Stimulated activated memory B cell treated with anti-CD40 and anti-IgM and Interleukin-4, amounts not matched to agents 10 μg/mL and 1 μg/mL and 100 μg/mL, for 72 hours (primary cell): ENCODE results near the gene VTCN1.
"Not testable (repeated sequence)": the region's sequence is repeated elsewhere in the genome, so short reads cannot be mapped to it uniquely, and the experiment has no call there.

ENCODE experiments used
- ATAC-seq: fragments of 150-1000 bp; cut with Tn5 transposase; 2 replicates; pipeline ENCODE4 v1.10.0; 2021
- H3K27ac Mint-ChIP-seq: one replicate; pipeline ENCODE4 v1.8.0; 2022; ENCODE audit warnings: mild to moderate bottlenecking, mixed read lengths
- H3K27me3 Mint-ChIP-seq: one replicate; pipeline ENCODE4 v1.8.0; 2022; ENCODE audit warnings: mixed read lengths
- H3K36me3 Mint-ChIP-seq: one replicate; pipeline ENCODE4 v1.8.0; 2022; ENCODE audit warnings: mixed read lengths
- H3K4me1 Mint-ChIP-seq: one replicate; pipeline ENCODE4 v1.8.0; 2022; ENCODE audit warnings: mixed read lengths
- H3K4me3 Mint-ChIP-seq: one replicate; pipeline ENCODE4 v1.8.0; 2022; ENCODE audit warnings: mild to moderate bottlenecking, moderate library complexity, mixed read lengths
- H3K9me3 Mint-ChIP-seq: one replicate; pipeline ENCODE4 v1.8.0; 2022; ENCODE audit warnings: mixed read lengths

VTCN1 gene

GRCh38 chr1:117210831-117211261, at the start of gene VTCN1:
Gene VTCN1 (minus strand): TSS chr1:117210927. CDS start chr1:117210855, 72 bp downstream.
- no peak within 1 kb of the TSS for H3K27ac Mint-ChIP-seq

GRCh38 chr1:117258791-117259190, 48.1 kb upstream of the VTCN1 start:
- Mint-ChIP-seq H3K36me3 (no peaks in the 10 kb centered on the region), H3K27ac (no peak overlapping the region), H3K4me1 (no peaks in the 10 kb centered on the region), H3K9me3 (peaks cover 8% of the 10 kb centered on the region), H3K4me3 (no peak overlapping the region), H3K27me3 (peaks cover 20% of the 10 kb centered on the region)
- ATAC-seq: no peak

More at GRCh38 chr1:117210831-117211261, at the start of gene VTCN1:
- ATAC-seq: no peak
- Mint-ChIP-seq H3K36me3 (no peaks in the 10 kb centered on the region), H3K27me3 (peaks cover 32% of the 10 kb centered on the region), H3K4me3 (no peak within 1 kb of the TSS), H3K9me3 (no peaks in the 10 kb centered on the region), H3K4me1 (no peaks in the 10 kb centered on the region)

DNA sequence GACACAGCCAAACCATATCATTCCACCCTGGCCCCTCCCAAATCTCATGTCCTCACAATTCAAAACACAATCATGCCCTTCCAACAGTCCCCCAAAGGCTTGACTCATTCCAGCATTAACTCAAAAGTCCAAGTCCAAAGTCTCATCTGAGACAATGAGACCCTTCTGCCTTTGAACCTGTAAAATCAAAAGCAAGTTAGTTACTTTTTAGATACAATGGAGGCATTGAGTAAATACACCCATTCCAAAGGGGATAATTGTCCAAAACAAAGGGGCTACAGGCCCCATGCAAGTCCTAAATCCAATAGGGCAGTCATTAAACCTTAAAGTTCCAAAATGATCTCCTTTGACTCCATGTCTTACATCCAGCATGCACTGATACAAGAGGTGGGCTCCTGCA, 47.3 kb upstream of the VTCN1 start:
- H3K4me1 Mint-ChIP-seq, H3K36me3 Mint-ChIP-seq, H3K4me3 Mint-ChIP-seq, H3K9me3 Mint-ChIP-seq, ATAC-seq, H3K27ac Mint-ChIP-seq: not testable (repeated sequence)
- H3K27me3 Mint-ChIP-seq: peaks cover 13% of the 10 kb centered on the region

DNA sequence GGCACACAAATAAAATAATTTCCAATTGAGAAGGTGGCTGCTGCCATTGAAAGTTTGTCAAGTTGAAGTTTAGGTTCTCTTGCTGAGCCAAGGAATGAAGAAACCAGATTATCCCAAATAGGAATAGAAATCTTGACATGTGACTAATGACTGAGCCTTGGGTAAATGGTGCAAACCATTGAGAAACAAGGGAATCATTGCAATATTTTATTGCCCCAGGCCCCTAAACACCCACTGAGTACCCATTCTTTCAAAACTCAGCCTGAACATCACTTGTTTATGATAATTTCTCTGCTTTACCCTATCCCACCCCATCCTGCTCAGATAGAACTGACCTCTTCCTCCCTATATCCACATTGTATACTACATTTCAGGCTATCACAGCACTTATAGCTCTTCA, 46.6 kb upstream of the VTCN1 start:
- no peak for ATAC-seq
- H3K4me1 Mint-ChIP-seq: no peaks in the 10 kb centered on the region
- H3K36me3 Mint-ChIP-seq: no peaks in the 10 kb centered on the region
- H3K27ac Mint-ChIP-seq: no peak overlapping the region
- peaks cover 11% of the 10 kb centered on the region for H3K27me3 Mint-ChIP-seq
- no peak overlapping the region for H3K4me3 Mint-ChIP-seq
- H3K9me3 Mint-ChIP-seq: peaks cover 8% of the 10 kb centered on the region

GRCh38 chr1:117250061-117250606, 39.4 kb upstream of the VTCN1 start:
- ATAC-seq: no peak
- no peaks in the 10 kb centered on the region for H3K4me1 Mint-ChIP-seq
- no peaks in the 10 kb centered on the region for H3K36me3 Mint-ChIP-seq
- no peaks in the 10 kb centered on the region for H3K9me3 Mint-ChIP-seq
- H3K4me3 Mint-ChIP-seq: no peak overlapping the region
- H3K27ac Mint-ChIP-seq: no peak overlapping the region
- peaks cover 15% of the 10 kb centered on the region for H3K27me3 Mint-ChIP-seq

DNA sequence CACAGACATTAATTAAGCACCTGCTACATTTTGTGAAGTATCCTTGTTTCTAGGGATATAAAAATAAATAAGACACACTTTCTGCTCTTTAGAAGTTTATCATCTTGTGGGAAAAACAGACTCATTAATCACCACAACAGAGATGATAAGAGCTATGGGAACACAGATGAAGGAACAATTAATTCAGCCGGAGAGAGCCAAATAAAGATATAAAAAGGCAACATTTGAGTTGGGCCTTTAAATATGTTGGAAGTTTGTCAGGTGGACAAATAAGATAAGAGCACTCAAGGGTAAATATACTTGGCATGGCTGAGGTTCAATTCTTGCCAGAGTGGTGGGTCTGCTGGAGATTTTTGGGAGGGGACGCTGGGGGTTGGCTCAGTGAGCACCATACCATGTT, 34.2 kb upstream of the VTCN1 start:
- H3K36me3 Mint-ChIP-seq: no peaks in the 10 kb centered on the region
- no peak for ATAC-seq
- no peak overlapping the region for H3K27ac Mint-ChIP-seq
- peaks cover 46% of the 10 kb centered on the region for H3K27me3 Mint-ChIP-seq
- no peaks in the 10 kb centered on the region for H3K9me3 Mint-ChIP-seq
- no peak overlapping the region for H3K4me3 Mint-ChIP-seq
- H3K4me1 Mint-ChIP-seq: no peaks in the 10 kb centered on the region

- ATAC-seq: no peak
- Mint-ChIP-seq H3K36me3 (no peaks in the 10 kb centered on the region), H3K27me3 (peaks cover 46% of the 10 kb centered on the region), H3K9me3 (no peaks in the 10 kb centered on the region), H3K4me3 (no peak overlapping the region), H3K27ac (no peak overlapping the region), H3K4me1 (no peaks in the 10 kb centered on the region)
Observed at GRCh38 chr1:117244306-117244705, 33.6 kb upstream of the VTCN1 start.

DNA sequence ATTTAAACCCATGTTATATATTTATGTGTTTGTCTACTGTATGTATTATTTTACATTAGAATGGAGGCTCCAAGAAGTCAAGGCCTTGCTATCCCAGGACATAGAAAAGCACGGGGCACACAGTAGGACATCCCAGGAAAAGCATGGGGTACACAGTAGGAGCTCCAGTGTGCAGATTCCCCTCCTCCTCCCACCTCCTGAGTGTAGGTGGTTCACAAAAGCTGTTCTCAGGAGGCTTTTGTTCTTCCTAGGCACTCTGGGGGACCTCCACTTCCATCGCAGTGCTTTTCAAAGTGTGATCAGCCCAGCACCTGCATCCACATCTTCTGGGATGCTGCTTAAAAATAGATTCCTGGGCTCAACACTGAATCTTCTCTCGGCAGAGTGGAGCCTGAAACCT, 30.8 kb upstream of the VTCN1 start:
- ATAC-seq: no peak
- Mint-ChIP-seq H3K4me1 (no peaks in the 10 kb centered on the region), H3K27ac (no peak overlapping the region), H3K4me3 (no peak overlapping the region), H3K36me3 (no peaks in the 10 kb centered on the region), H3K27me3 (peaks cover 62% of the 10 kb centered on the region), H3K9me3 (no peaks in the 10 kb centered on the region)

DNA sequence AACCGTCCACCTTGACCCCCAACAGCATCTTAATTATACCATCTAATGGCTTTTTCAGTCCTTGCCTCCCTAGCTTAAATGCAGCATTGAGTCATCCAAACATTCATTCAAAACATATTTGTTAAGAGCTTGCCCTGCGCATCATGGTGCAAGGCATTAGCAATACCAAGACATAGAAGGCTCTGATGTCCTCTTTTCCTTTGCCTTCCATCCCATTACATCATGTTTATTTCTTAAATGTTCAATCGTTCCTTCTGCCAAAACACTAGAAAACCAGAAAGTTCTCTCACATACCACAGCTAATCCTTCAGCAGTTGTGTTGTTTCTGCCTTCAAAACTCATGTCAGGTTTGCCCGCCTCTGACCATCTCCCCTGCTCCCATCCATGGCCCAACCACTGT, 29.8 kb upstream of the VTCN1 start:
- ATAC-seq: peak; percentile 25
- peaks cover 52% of the 10 kb centered on the region for H3K27me3 Mint-ChIP-seq
- H3K36me3 Mint-ChIP-seq: no peaks in the 10 kb centered on the region
- no peak overlapping the region for H3K4me3 Mint-ChIP-seq
- no peaks in the 10 kb centered on the region for H3K4me1 Mint-ChIP-seq
- H3K9me3 Mint-ChIP-seq: no peaks in the 10 kb centered on the region
- H3K27ac Mint-ChIP-seq: no peak overlapping the region

DNA sequence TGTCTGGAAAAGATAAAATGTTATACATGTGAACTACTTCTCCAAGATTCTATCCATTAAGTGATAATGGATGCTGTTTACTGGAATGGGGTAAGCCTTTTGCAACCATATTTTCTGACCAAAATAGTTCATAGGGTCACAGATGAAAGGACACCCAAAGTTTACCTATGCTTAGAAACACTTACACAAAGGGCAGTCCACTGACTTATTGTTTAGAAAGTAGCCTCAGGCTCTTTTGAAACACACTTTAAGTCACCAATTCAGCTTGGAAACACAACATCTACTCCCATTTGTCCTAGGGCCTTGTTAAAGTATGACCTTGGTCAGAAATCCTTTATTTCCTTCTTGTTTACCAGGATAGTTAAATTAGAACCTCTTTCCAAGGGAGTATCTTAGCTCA, 28.7 kb upstream of the VTCN1 start:
- peaks cover 41% of the 10 kb centered on the region for H3K27me3 Mint-ChIP-seq
- no peak overlapping the region for H3K27ac Mint-ChIP-seq
- no peaks in the 10 kb centered on the region for H3K9me3 Mint-ChIP-seq
- ATAC-seq: no peak
- no peak overlapping the region for H3K4me3 Mint-ChIP-seq
- no peaks in the 10 kb centered on the region for H3K36me3 Mint-ChIP-seq
- no peaks in the 10 kb centered on the region for H3K4me1 Mint-ChIP-seq

DNA sequence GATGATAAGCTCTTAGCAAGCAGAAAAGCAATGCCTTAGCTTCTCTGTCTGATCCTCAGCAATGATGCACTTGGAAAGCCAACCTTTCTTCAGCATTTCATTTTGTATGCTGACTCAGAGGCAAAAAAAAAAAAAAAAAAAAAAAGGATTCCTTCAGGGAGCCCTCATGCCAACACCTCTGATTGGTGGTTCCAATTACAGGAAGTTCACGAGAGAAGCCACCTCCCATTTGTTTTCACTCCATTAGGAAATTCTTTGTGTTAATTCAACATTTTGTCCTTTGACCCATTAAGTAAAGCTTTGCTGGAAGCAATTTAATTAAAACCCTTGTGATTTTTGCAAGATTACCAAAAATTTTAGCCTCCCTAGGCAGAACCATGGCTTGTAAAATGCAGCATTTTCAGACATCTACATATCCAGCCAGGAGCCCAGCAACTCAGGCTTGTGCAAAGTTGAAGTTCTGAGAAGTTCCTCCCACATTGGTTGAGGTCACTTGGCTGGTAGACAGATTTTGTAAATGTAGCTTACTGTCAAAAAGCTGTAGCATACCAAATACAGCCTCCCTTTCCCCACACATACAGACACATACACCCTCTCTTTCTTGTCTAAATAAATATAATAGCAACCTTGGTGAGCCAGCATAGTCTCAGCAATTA, 27.1 kb upstream of the VTCN1 start:
- Mint-ChIP-seq H3K4me3 (no peak overlapping the region), H3K27ac (no peak overlapping the region), H3K9me3 (no peaks in the 10 kb centered on the region), H3K4me1 (no peaks in the 10 kb centered on the region), H3K27me3 (peaks cover 40% of the 10 kb centered on the region), H3K36me3 (no peaks in the 10 kb centered on the region)
- ATAC-seq: no peak

GRCh38 chr1:117235863-117236465, 25.2 kb upstream of the VTCN1 start:
- peaks cover 35% of the 10 kb centered on the region for H3K27me3 Mint-ChIP-seq
- H3K9me3 Mint-ChIP-seq: no peaks in the 10 kb centered on the region
- no peak overlapping the region for H3K4me3 Mint-ChIP-seq
- peak; percentile 21 for ATAC-seq
- H3K27ac Mint-ChIP-seq: no peak overlapping the region
- H3K4me1 Mint-ChIP-seq: no peaks in the 10 kb centered on the region
- H3K36me3 Mint-ChIP-seq: no peaks in the 10 kb centered on the region

- no peaks in the 10 kb centered on the region for H3K36me3 Mint-ChIP-seq
- no peak overlapping the region for H3K27ac Mint-ChIP-seq
- H3K4me1 Mint-ChIP-seq: no peaks in the 10 kb centered on the region
- no peak for ATAC-seq
- H3K4me3 Mint-ChIP-seq: no peak overlapping the region
- H3K27me3 Mint-ChIP-seq: peaks cover 18% of the 10 kb centered on the region
- no peaks in the 10 kb centered on the region for H3K9me3 Mint-ChIP-seq
Observed at GRCh38 chr1:117232531-117232930, 21.8 kb upstream of the VTCN1 start.

- Mint-ChIP-seq H3K4me1 (no peaks in the 10 kb centered on the region), H3K27me3 (peaks cover 12% of the 10 kb centered on the region), H3K27ac (no peak overlapping the region), H3K36me3 (no peaks in the 10 kb centered on the region), H3K9me3 (no peaks in the 10 kb centered on the region), H3K4me3 (no peak overlapping the region)
- no peak for ATAC-seq
Observed at GRCh38 chr1:117231748-117232373, 21.1 kb upstream of the VTCN1 start.

DNA sequence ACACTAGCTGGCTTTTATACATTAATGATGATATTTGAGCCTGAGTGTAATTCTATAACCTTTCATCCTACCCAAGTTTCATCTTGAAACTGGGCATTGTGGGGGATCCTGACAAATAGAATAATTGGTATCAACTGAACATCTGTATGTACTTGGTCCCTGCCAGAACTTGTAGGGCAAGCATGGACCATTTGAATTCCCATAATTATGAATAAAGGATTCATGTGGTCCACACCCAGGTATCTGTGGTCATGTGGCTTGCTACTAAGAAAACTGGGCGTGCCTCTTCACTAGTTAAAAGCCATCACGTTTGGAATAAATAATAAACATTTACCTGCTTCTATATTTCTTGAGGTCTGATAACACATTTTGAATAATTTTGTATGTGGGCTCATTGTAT, 20.6 kb upstream of the VTCN1 start:
- Mint-ChIP-seq H3K4me3 (no peak overlapping the region), H3K27me3 (peaks cover 12% of the 10 kb centered on the region), H3K36me3 (no peaks in the 10 kb centered on the region), H3K4me1 (no peaks in the 10 kb centered on the region), H3K9me3 (no peaks in the 10 kb centered on the region), H3K27ac (no peak overlapping the region)
- ATAC-seq: no peak

- no peak for ATAC-seq
- Mint-ChIP-seq H3K9me3 (no peaks in the 10 kb centered on the region), H3K27me3 (peaks cover 12% of the 10 kb centered on the region), H3K4me1 (no peaks in the 10 kb centered on the region), H3K36me3 (no peaks in the 10 kb centered on the region), H3K27ac (no peak overlapping the region), H3K4me3 (no peak overlapping the region)
Observed at GRCh38 chr1:117229217-117229616, 18.5 kb upstream of the VTCN1 start.
